HG03095 (cell line): Measurements from ENCODE around the gene CDC25B.
A peak's percentile ranks its signal among the peaks of the same experiment; 100 is the strongest.

ENCODE experiments used
- ATAC-seq: cut with Tn5 transposase; IDR thresholded peaks from one replicate; pipeline ENCODE4 v1.9.1; 2021; ENCODE audit warnings: moderate library complexity; ENCODE audit not compliant: unreplicated experiment

The CDC25B gene

DNA sequence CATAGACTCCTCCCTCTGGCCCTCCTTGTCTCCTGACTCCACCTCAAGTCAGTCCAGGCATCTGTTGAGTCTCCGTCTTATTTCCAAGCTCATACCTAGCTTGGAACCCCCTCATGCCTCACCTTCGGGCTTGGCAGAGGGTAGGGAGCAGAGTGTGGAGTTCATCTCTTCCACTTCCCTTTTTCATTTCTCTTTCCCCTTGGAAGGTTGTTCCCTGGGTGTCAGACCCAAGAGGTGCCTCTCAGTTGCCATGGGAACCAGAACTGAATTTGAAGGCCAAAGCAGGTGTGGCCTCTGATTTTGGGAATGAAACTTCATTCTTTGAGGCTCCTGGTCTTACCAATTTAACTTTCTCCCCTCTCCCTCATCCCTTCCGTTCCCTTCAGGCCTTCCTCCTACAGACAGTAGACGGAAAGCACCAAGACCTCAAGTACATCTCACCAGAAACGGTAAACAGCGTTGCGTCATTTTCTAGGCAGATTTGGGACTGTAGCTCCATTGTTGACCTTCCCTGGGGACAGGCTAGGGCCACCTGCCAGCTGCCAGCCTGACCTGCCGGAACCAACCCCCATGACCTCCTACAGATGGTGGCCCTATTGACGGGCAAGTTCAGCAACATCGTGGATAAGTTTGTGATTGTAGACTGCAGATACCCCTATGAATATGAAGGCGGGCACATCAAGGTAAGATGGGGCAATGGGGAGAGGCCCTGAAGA is 6.6 kb downstream of the CDC25B start:
- no peak for ATAC-seq

DNA sequence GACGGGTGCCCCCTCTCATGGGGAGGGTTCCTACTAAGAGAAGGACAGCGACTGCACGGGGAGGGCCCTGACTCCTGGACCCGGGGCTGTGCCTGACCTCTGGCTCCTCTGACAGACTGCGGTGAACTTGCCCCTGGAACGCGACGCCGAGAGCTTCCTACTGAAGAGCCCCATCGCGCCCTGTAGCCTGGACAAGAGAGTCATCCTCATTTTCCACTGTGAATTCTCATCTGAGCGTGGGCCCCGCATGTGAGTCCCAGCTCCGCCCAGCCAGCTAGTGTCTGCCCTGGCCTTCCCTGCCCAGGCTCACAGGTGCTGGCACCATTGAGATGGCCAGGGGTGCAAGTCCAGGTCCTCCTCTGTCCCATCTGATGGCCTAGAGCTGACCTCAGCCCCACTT is 7.2 kb downstream of the CDC25B start:
- no peak for ATAC-seq

DNA sequence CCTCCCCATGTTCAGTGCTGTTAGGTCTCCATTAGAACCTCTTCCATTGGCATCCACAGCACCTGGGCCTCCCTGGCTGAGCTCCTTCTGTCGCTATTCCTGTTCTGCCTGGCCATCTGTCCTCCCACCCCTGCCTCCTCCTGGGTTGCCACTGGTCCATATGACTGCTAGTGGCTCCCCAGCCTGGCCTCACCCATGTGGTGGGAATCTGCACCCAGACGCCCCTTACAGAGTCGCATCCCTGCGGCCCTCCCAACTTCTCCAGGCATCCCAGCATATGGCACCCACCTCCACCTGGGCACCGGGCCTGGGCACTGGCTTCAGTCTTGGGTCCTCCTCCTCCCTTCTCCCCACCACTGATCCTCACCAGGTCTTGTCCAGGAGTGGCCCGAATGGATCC is 7.7 kb downstream of the CDC25B start:
- ATAC-seq = no peak

DNA sequence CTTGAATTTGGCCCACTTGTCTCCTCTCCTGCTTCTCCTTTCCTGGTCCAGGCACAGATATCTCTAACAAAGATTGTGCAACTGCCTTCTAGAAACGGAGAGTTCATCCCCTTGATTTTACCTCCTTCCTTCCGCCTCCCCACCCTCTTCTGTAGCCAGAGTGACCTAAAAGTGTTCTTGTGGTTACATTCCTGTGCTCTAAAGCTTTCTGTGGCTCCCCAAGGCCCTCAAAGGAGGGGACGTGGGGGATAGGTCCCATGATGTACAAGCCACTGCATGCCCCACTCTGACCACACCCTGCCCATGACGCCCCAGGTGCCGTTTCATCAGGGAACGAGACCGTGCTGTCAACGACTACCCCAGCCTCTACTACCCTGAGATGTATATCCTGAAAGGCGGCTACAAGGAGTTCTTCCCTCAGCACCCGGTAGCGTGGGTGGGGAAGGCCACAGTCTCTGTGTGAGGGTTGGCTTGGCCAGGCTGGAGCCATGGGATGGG is 8.2 kb downstream of the CDC25B start:
- ATAC-seq = no peak

DNA sequence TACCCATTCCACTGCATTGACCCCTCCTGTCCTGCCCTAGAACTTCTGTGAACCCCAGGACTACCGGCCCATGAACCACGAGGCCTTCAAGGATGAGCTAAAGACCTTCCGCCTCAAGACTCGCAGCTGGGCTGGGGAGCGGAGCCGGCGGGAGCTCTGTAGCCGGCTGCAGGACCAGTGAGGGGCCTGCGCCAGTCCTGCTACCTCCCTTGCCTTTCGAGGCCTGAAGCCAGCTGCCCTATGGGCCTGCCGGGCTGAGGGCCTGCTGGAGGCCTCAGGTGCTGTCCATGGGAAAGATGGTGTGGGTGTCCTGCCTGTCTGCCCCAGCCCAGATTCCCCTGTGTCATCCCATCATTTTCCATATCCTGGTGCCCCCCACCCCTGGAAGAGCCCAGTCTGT is 8.7 kb downstream of the CDC25B start:
- ATAC-seq = no peak

DNA sequence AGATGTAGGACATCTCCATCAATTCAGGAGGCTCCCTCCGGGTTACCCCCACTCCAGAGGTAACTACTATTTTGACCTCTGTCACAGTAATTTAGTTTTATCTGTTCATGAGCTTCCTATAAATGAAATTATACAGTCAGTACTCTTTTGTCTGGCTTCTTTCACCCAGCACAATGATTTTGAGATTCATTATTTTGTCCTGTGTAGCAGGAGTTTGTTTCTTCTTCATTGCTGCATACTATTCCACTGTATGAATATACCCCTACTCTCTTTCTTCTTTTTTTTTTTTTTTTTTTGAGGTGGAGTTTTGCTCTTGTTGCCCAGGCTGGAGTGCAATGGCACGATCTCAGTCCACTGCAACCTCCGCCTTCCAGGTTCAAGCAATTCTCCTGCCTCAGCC is 12.4 kb downstream of the CDC25B start:
- ATAC-seq = no peak

DNA sequence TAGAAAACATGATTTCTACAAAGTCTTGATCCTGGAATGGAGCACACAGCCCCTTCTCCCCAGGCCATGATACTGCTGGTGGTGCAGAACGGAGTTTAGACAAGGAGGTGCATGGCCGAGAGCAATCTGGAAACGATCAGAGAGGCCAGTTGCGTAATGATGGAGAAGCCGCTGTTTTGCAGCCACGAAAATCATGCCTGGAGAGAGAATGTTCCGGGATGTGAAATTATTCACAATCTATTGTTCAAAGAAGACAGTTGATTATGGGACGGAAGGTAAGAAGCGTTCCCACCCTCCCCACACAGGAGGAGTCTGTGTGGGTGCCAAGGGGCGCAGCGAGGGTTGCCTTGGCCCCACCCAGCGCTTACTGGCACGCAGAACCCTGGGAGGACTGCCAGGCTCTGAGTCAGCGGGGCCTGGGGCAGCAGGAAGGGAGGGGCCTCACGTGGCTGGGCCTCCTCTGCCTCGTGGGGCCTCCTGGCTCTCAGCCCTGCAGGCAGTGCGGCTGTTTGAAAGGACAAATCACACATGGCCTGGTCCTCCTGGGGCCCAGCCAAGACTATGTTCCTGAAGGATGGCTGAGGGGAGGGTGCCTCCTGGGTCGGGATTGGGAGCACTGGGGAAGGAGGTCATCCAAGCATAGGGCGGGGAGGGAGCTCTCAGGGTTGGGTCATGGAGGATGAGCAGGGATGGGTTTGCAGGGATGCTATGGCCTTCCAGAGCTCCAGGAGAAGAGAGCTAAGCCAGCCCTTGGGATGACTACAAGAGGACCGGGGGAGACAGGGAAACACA is 15.6 kb downstream of the CDC25B start:
- ATAC-seq = no peak

DNA sequence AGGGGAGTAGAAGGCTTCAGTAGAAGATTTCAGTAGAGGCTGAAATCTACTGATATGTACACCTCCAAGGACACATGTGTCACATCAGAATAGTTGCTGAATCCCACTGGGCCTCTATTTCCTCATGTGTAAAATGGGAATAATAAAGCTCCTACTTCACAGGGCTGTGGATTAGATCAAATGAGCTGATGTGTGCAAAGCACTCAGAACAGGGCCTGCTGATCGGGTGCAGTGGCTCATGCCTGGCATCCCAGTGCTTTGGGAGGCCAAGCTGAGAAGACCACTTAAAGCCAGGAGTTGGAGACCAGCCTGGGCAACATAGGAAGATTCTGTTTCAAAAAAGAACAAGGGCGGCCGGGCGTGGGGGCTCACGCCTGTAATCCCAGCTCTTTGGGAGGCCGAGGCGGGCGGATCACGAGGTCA is 16.2 kb downstream of the CDC25B start:
- no peak for ATAC-seq

DNA sequence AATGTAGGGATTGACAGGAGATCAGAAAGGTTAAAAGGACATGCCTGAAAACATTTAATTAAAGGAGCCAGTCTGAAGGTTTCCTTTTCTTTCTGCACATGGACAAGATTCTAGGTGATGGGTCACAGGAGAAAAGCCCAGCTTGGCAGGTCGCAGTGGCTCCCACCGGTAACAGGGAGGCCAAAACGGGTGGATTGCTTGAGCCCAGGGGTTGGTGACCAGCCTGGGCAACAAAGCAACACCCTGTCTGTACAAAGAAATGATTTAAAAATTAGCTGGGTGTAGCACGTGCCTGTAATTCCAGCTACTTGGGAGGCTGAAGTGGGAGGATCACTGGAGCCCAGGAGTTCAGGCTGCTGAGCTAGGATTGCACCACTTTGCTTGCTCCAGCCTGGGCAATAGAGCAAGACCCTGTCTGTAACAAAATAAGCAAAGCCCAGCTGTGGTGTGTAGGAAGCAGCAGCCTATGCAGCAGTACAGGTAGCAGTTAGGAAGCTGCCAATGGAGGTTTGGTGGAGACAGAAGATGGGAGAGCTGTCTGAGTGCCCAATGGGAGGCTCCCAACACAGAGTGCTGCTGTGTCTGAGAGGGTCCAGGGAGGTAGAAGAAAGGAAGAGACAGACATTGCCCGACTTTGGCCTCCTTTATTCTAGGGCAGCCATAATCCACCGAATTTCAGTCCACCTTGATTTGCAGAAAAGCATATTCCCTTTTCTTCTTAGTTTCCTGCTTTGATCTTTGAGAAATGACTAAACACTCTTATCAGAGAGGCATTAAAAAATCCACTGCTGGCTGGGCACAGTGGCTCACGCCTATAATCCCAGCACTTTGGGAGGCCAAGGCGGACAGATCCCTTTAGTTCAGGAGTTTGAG is 17.1 kb downstream of the CDC25B start:
- no peak for ATAC-seq

DNA sequence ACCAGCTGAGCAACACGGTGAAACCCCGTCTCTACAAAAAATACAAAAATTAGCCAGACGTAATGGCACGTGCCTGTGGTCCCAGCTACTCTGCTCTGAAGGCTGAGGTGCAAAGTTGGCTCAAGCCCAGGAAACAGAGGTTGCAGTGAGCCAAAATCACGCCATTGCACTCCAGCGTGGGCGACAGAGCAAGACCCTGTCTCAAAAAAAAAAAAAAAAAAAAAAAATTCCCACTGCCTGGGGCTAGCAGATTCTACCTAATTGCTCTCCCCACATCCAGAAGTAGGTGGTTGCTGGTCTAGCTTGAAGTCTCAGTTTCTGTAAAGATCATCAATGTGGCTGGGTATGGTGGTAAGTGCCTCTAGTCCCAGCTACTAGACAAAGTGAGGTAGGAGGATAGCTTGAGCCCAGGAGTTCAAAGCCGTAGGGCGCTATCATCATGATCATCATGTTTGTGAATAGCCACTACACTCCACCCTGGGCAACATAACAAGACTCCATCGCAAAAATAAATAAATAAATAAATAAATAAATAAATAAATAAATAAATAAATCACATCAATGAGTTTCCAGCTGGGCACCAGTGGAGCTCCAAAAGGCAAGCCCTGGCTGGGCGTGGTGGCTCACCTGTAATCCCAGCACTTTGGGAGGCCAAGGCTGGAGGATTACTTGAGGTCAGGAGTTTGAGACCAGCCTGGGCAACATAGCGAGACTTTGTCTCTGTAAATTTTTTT is 17.9 kb downstream of the CDC25B start:
- no peak for ATAC-seq

DNA sequence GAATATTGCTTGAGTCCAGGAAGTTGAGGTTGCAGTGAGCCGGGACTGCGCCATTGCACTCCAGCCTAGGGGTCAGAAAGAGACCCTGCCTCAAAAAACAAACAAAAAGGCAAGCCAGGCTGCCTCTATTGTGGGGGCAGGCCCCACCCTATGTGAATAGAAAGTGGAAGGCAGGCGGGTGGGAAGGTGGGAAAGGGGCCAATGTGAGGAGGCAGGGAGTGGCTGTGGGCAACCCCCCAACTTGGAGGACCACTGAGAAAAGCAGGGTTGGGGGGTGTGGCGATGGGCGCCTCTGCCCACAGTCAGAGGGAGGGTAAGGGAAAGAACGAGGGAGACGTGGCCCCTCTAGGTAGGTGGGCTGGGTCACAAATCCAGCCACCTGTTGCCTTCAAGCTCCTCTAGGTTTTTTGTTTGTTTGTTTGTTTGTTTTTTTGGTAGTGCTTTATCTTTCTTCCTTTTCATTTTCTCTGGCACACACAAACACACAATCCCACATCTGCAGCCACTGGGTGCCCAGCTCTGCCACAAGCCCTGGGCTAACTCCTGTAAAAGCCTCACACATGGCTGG is 18.9 kb downstream of the CDC25B start:
- ATAC-seq = no peak

DNA sequence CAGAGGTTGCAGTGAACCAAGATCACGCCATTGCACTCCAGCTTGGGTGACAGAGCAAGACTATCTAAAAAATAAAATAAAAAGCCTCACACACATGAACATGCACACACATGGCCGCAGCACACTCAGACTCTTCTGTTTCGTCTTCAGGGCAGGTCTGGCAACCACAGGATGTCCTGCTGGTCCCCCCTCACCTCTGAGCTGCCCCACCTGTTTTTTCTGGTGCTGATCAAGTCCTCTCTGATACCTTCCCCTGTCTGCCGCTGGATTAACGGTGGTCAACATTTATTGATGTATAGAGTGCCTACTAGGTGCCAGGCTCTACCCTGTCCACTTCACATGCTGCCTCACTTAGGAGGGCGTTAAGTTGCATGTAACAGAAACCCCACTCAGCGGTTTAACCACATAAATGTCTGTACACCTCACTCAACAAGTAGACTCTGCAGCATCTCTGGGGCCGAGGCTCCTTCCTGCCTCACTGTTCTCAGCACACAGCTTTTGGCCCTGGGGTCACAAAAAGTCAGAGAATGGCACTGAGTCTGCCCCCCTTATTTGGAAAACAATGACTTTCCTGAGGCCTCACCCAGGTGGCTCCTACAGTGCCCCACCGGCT is 19.7 kb downstream of the CDC25B start:
- no peak for ATAC-seq

DNA sequence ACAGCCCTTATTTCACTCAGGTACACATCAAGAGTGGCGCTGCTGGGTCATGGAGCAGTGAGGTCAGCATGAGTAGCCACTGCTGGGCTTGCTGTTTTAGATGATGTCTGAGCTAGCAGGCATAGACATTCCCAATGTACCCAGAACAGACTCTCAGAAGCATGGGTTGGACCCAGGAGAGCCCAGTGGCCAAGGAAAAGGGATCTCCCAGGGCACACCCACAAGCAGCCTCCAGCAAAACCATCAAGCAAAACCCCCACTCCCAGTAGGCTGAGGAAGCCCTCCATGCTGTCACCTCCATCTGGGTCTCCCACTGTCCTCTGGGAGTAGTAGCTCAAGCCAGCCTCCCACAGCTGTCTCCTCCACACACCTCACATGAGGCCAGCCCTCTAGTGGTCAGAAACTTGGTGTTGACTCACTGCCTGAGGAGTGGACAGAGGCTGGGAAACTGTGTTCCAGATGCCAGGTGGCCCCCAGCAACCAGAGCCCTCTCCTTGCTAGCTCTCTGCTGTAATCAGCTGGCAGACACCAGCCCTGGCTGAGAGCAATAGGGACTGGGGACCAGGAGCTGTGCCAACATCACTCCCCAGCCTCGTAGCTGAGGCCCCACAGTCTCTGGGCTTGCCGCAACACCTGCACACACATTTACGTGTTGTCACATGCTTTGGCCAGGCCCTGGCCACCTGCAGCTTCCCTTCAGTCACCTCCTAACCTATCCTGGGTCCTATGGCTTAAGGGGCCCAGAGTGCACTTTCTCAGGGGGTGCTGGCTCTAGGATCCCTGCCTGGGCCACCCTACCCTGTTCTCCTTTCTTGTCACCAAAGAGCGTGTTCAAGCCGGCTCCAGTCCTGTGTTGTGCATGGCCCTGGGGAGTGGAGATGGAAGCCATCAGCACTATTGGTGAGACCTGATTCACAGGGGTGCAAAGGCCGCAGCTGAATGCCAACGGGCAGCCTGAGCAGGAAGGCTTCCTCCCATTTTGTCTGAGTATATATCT is 22.3 kb downstream of the CDC25B start:
- no peak for ATAC-seq

DNA sequence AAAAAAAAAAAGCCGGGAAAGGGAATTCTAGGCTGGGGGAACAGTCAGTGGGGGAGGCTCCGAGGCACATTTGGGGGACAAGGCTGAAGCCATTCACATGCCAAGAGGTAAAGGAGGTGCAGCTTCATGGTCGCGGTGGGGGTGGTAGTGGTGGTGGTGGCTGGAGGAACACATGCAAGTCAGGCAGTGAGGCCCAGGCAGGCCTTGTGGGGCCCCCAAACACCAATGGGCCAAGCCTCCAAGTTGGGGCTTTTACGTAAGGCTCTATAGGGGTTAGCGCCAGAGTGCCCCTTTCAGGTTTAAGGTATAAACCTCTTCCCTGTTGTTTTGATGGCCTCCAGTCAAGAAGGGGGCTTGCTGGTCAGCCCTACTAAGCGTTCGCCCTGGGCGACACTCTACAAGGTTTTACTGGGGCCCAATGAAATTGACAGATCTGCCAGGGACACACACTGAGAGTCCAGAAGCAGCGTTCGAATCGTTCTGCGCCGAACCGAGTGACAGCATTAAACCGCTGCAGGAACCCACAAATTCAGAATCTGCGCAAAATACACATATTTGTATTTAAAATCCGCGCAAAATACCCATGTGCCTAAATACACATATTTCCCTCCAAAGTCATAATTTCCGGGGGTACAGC is 23.4 kb downstream of the CDC25B start:
- ATAC-seq = no peak

DNA sequence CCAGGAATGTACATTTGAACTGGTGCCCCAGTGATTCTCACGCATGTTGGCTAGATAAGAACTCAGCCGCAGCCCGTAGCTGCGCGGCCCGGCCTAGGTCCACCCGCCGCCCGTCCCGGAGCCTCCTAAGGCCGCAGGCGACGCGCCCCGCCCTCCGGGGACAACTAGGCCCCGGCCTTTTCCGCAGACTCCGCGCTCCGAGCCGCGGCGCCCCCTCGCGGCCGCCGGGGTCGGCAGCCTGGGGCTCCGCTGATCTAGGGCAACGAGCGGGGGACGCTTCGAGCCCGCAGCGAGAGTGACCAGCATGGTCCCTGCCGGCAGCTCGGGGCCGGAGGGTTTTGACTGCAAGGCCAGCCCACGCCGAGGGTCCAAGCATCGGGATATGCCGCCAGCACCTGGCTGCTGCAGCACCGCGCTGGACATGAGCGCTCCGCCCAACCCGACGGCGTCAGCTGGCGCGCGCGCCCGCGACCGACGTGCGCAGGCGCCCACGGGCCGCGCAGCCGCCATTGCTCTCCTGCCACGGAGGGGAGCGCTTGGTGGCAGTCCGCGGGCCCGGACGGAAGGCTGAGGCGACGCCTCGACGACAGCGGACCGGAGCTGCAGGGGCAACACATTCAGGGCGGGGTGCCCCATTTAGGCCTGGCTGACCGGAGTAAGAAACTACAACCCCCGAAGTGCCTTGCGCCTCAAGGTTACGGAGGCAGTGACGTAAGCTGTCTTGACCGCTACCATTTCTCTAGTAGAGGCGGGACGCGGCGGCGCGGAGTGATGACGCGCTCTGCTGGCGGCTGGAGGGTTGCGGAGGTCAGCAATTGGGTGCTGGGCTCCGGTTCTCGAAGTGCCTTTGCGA is 24.2 kb downstream of the CDC25B start, which contains the start of gene AP5S1:
Gene AP5S1, plus strand, starts transcription at position 500 of the 853 bp plus-strand sequence. CDS start 1,571 bp downstream, outside the sequence.
- peak; percentile 79 for ATAC-seq

DNA sequence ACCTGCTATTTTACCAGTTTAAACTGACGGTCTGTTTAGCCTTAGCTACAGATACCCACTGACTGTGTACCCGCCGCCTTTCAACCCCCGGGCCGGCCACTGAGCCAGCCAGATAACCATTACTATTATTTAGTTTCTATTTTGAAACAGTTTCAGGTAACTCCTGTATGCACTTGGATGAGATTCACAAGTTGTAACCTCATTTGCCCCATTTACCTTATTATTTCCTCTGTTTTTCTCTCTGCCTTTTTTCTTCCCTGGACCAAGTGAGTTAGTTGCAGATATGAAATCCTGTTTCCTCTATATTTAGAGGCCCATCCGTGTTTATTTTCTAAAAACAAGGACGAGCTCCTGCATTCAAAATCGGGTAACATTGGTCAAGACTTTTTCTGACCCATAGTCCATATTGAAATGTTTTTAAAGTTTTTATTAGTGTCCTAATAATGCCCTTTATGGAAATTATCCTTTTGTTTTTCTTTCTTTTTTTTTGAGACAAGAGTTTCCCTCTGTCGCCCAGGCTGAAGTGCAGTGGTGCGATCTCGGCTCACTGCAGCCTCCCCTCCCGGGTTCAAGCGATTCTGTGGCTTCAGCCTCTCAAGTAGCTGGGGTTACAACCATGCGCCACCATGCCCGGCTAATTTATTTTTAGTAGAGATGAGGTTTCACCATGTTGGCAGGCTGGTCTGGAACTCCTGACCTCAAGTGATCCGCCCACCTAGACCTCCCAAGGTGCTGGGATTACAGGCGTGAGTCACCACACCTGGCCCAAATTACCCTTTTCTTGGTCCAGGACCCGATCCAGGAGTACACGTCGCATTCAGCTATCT is 25.0 kb downstream of the CDC25B start:
- peak; percentile 10 for ATAC-seq
